OCI-LY7 (cell line): ENCODE data around the gene RHEX. TPM values are rescaled to one million over a fixed set of nuclear protein-coding genes. Genes with fewer than 3 reads are reported as not detected.

Experiments
- BruUV-seq: library from RNA; stranded (reverse); fragments of 400-500 nt; replicated peaks from 2 replicates; lab custom pipeline; 2021; lab: Mats Ljungman, UMichigan
- CTCF ChIA-PET: fragments of 300-600 bp; sonication (Branson Sonifier 250); formaldehyde crosslinking; loops from one replicate; lab custom pipeline; 2022; ENCODE audit warnings: antibody characterized with exemption; ENCODE audit not compliant: unreplicated experiment; lab: Charles Lee
- POLR2A ChIA-PET: fragments of 300-600 bp; sonication (Branson Sonifier 250); formaldehyde crosslinking; loops from one replicate; lab custom pipeline; 2022; ENCODE audit warnings: antibody characterized with exemption; lab: Charles Lee
- DNase-seq: peaks from one replicate; pipeline ENCODE4 v3.0.0-alpha.2; 2015; ENCODE audit warnings: low spot score
- H2AFZ ChIP-seq: fragments of 200-600 bp; sonication (generic), shearing (Covaris generic); 2 replicates; pipeline ENCODE4 v1.6.1; 2014; ENCODE audit warnings: mild to moderate bottlenecking, antibody characterized with exemption, low read length, moderate library complexity
- H3K27ac ChIP-seq: fragments of 200-600 bp; sonication (generic); 2 replicates; pipeline ENCODE4 v1.5.1; 2014; ENCODE audit warnings: mixed run types, low read depth, mild to moderate bottlenecking, moderate library complexity, low read length, inconsistent platforms; ENCODE audit not compliant: poor library complexity, severe bottlenecking
- H3K36me3 ChIP-seq: fragments of 200-600 bp; sonication (generic); 2 replicates; pipeline ENCODE4 v1.6.1; 2014; ENCODE audit warnings: mild to moderate bottlenecking, antibody characterized with exemption, low read length, moderate library complexity, mixed read lengths; ENCODE audit not compliant: insufficient read depth
- H3K4me1 ChIP-seq: fragments of 200-600 bp; sonication (generic); 2 replicates; pipeline ENCODE4 v1.5.1; 2014; ENCODE audit warnings: mild to moderate bottlenecking, low read length; ENCODE audit not compliant: insufficient read depth, poor library complexity, severe bottlenecking
- H3K4me2 ChIP-seq: fragments of 200-600 bp; sonication (generic); 2 replicates; pipeline ENCODE4 v1.6.1; 2014; ENCODE audit warnings: mild to moderate bottlenecking, low read length
- H3K4me3 ChIP-seq: fragments of 200-600 bp; sonication (generic); 2 replicates; pipeline ENCODE4 v1.5.1; 2014; ENCODE audit warnings: mild to moderate bottlenecking, low read depth, low read length; ENCODE audit not compliant: poor library complexity, severe bottlenecking
- H3K79me2 ChIP-seq: fragments of 200-600 bp; sonication (generic); 2 replicates; pipeline ENCODE4 v1.6.1; 2016; ENCODE audit warnings: low read depth, mild to moderate bottlenecking, low read length, moderate library complexity, mixed read lengths; ENCODE audit not compliant: insufficient read depth
- H3K9me2 ChIP-seq: fragments of 200-600 bp; sonication (generic); 2 replicates; pipeline ENCODE4 v1.6.1; 2016; ENCODE audit warnings: mild to moderate bottlenecking, low read length, mixed read lengths; ENCODE audit not compliant: insufficient read depth
- H3K9me3 ChIP-seq: fragments of 200-600 bp; sonication (generic); 2 replicates; pipeline ENCODE4 v1.6.1; 2014; ENCODE audit warnings: mild to moderate bottlenecking, mixed run types, low read length, mixed read lengths
- H4K20me1 ChIP-seq: fragments of 200-600 bp; sonication (generic); 2 replicates; pipeline ENCODE4 v1.6.1; 2014; ENCODE audit warnings: mild to moderate bottlenecking, antibody characterized with exemption, low read length, moderate library complexity, mixed read lengths; ENCODE audit not compliant: insufficient read depth
- CTCF ChIP-seq: fragments of 200-600 bp; sonication (generic); conservative IDR thresholded peaks from 2 replicates; pipeline ENCODE4 v1.5.1; 2014; ENCODE audit warnings: mild to moderate bottlenecking, antibody characterized with exemption, low read length, moderate library complexity, mixed read lengths
- EZH2phosphoT487 ChIP-seq: fragments of 200-600 bp; sonication (generic); IDR thresholded peaks from 2 replicates; pipeline ENCODE4 v1.6.1; 2018; ENCODE audit warnings: low read depth, borderline replicate concordance, mild to moderate bottlenecking, mixed run types, antibody characterized with exemption, low read length, moderate library complexity, mixed read lengths
- intact Hi-C: fragments of 100-400 bp; cut with micrococcal nuclease; formaldehyde crosslinking; loops from one replicate; pipeline ENCODE4 v1.10.0; 2022; ENCODE audit not compliant: unreplicated experiment
- total RNA-seq, 2 experiments: library from RNA; depleted of rRNA in 1 of 2; stranded (reverse); fragments of >200 nt in 1 of 2; shearing (Covaris generic) in 1 of 2; gene quantifications; 2 replicates each; pipeline ENCODE4 v1.2.3, GENCODE V29; 2014 to 2022

Gene RHEX
- total RNA-seq, 2 experiments from 2014 or later = 5.0 to 9.9 TPM

- Histone ChIP-seq H4K20me1 (no peaks in the 10 kb centered on the region), H3K79me2 (no peaks in the 10 kb centered on the region), H3K4me1 (peaks cover 1% of the 10 kb centered on the region), H3K4me3 (no peak overlapping the region), H3K36me3 (no peaks in the 10 kb centered on the region), H2AFZ (no peak overlapping the region), H3K27ac (no peak overlapping the region), H3K4me2 (no peak overlapping the region), H3K9me3 (no peaks in the 10 kb centered on the region), H3K9me2 (no peaks in the 10 kb centered on the region)
- intact Hi-C loops = no loop called here
- BruUV-seq = no TSS peak
- DNase-seq = no peak
- CTCF ChIA-PET = no interaction called here
- POLR2A ChIA-PET = interaction anchor here (0.5 kb wide), 1 partner anchor 727 kb away, joined by 4 read pairs; no protein-coding TSS in a partner anchor
- TF ChIP-seq EZH2phosphoT487 (no peak), CTCF (no peak)
Measured at GRCh38 chr1:206025283-206025820, 27.6 kb upstream of the RHEX start.

DNA sequence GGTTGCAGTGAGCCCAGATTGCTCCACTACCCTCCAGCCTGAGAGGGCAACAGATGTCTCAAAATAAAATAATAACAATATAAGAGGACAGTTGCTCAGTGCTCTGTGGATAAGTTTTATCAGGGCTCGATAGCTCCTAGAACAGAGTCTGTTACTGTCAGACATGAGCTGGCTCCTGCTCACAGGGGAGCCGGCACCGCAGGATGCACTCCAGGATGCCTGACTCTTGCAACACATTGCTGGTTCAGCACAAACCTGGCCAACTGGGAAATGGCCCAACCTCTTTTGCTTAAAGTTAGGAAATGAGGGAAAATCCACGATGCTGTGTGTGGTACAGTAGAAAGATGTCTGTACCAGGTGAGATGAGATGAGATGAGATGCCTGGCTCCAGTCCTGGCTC, 23.5 kb upstream of the RHEX start:
- H3K4me3 ChIP-seq = no peak overlapping the region
- intact Hi-C loops = no loop called here
- H2AFZ ChIP-seq = no peak overlapping the region
- ChIA-PET POLR2A (interaction anchor here (1.7 kb wide), 1 partner anchor 30 kb away, joined by 4 read pairs; no protein-coding TSS in a partner anchor), CTCF (interaction anchor here (1.0 to 2.8 kb wide), 4 partner anchors 47 to 81 kb away, joined by 3 to 16 read pairs (median 10); no protein-coding TSS in a partner anchor)
- no peaks in the 10 kb centered on the region for H3K9me2 ChIP-seq
- H3K9me3 ChIP-seq = no peaks in the 10 kb centered on the region
- TF ChIP-seq CTCF (no peak), EZH2phosphoT487 (no peak)
- DNase-seq = no peak
- no peaks in the 10 kb centered on the region; the same call in 1 of the 2 replicates for H3K36me3 ChIP-seq
- H3K79me2 ChIP-seq = no peaks in the 10 kb centered on the region
- peaks cover 31% of the 10 kb centered on the region for H3K4me1 ChIP-seq
- H4K20me1 ChIP-seq = no peaks in the 10 kb centered on the region
- H3K27ac ChIP-seq = no peak overlapping the region
- BruUV-seq = no TSS peak
- no peak overlapping the region for H3K4me2 ChIP-seq

GRCh38 chr1:206030191-206030590, 22.8 kb upstream of the RHEX start:
- ChIA-PET CTCF (interaction anchor here (0.6 to 2.8 kb wide), 5 partner anchors 27 to 80 kb away, joined by 3 to 16 read pairs (median 7); partner anchors contain the start of gene RAB7B), POLR2A (interaction anchor here (0.6 to 3.2 kb wide), 6 partner anchors 14 to 59 kb away, joined by 4 to 18 read pairs (median 5); no protein-coding TSS in a partner anchor)
- intact Hi-C loops = loop anchor here (1.0 kb wide), 3 partner anchors 20 to 76 kb away; no protein-coding TSS in a partner anchor
- Histone ChIP-seq H3K4me2 (no peak overlapping the region), H3K36me3 (no peaks in the 10 kb centered on the region; the same call in 1 of the 2 replicates), H3K79me2 (no peaks in the 10 kb centered on the region), H3K9me2 (no peaks in the 10 kb centered on the region), H3K4me3 (no peak overlapping the region), H3K27ac (no peak overlapping the region), H3K9me3 (no peaks in the 10 kb centered on the region), H3K4me1 (peaks cover 38% of the 10 kb centered on the region), H4K20me1 (no peaks in the 10 kb centered on the region), H2AFZ (no peak overlapping the region)
- no TSS peak for BruUV-seq
- DNase-seq = no peak
- TF ChIP-seq EZH2phosphoT487 (no peak), CTCF (no peak)
